Fibroblast of lung (primary cell): ENCODE data around the gene KIAA1614.

Experiments used
- CTCF ChIP-seq, 2 donors: IDR thresholded peaks in 1 of 2; conservative IDR thresholded peaks in 1 of 2; 1 replicate in 1 of 2; 2 replicates in 1 of 2; pipeline ENCODE4 v1.5.1; 2011 to 2012; ENCODE audit warnings: low read length in 2 of 2, control low read depth in 1 of 2, inconsistent platforms in 1 of 2, low read depth in 1 of 2, mild to moderate bottlenecking in 1 of 2
- EZH2 ChIP-seq: IDR thresholded peaks from 2 replicates; pipeline ENCODE4 v1.5.1; 2012; ENCODE audit warnings: low read length, control low read depth, mild to moderate bottlenecking; ENCODE audit errors: missing control alignments

- TF ChIP-seq CTCF (conservative IDR thresholded peaks at IDR 0.05 in 1 of 2, IDR thresholded peaks at IDR 0.05 in 1 of 2; ENCODE audit: low read depth in 1 of 2, low read length in 2 of 2) (no peak), EZH2 (no peak)
These were observed 15.9 kb downstream of the KIAA1614 start for GRCh38 chr1:180928331-180929230.
